SKM-1 treated with dmso at 0.1 percent for 144 hours (cell line): ENCODE data around the gene C3orf20.
"Not testable (repeated sequence)": the region's sequence is repeated elsewhere in the genome, so short reads cannot be mapped to it uniquely, and the experiment has no call there.

Source experiments
- DNase-seq: peaks from one replicate; lab custom pipeline; 2025; ENCODE audit not compliant: unreplicated experiment; lab: John Stamatoyannopoulos, UW

Gene C3orf20

GRCh38 chr3:14752979-14753378 lies 78.0 kb downstream of the C3orf20 start:
- DNase-seq, result not testable (repeated sequence)

- DNase-seq, result no peak
Observed at GRCh38 chr3:14757153-14757700, 82.3 kb downstream of the C3orf20 start.

GRCh38 chr3:14758297-14758696 lies 83.4 kb downstream of the C3orf20 start:
- DNase-seq, result no peak

- no peak for DNase-seq
Observed at GRCh38 chr3:14758959-14759358, 84.0 kb downstream of the C3orf20 start.

- DNase-seq, result no peak
Observed at GRCh38 chr3:14760185-14760584, 85.2 kb downstream of the C3orf20 start.

- no peak for DNase-seq
Observed at GRCh38 chr3:14761121-14761672, 86.3 kb downstream of the C3orf20 start.

GRCh38 chr3:14761866-14762265 lies 86.9 kb downstream of the C3orf20 start:
- no peak for DNase-seq

GRCh38 chr3:14762701-14763100 lies 87.8 kb downstream of the C3orf20 start:
- no peak for DNase-seq

- no peak for DNase-seq
Observed at GRCh38 chr3:14764331-14765059, 89.6 kb downstream of the C3orf20 start.

GRCh38 chr3:14765060-14765400 lies 90.1 kb downstream of the C3orf20 start:
- no peak for DNase-seq

- no peak for DNase-seq
Observed at GRCh38 chr3:14765576-14766427, 90.9 kb downstream of the C3orf20 start.

- no peak for DNase-seq
Observed at GRCh38 chr3:14766428-14767244, 91.7 kb downstream of the C3orf20 start.

- no peak for DNase-seq
Observed at GRCh38 chr3:14767245-14768051, 92.5 kb downstream of the C3orf20 start.

GRCh38 chr3:14768182-14768790 lies 93.3 kb downstream of the C3orf20 start:
- DNase-seq, result no peak

GRCh38 chr3:14768881-14769280 lies 93.9 kb downstream of the C3orf20 start:
- no peak for DNase-seq

- no peak for DNase-seq
Observed at GRCh38 chr3:14769544-14770325, 94.8 kb downstream of the C3orf20 start.

GRCh38 chr3:14770591-14770990 lies 95.7 kb downstream of the C3orf20 start:
- DNase-seq, result no peak

- DNase-seq, result no peak
Observed at GRCh38 chr3:14771593-14772497, 96.9 kb downstream of the C3orf20 start.
